ENCODE measurements around the gene MTHFSD. TPM values are rescaled to one million over a fixed set of nuclear protein-coding genes. Genes with fewer than 3 reads are reported as not detected.

Gene MTHFSD
- total and polyA plus RNA-seq, 10 of the 15 experiments (the other 5 are each of a cell fraction or from before 2014, with no cell fraction given): 2.2 to 24.5 (median 18.1) TPM

- no peak for TF ChIP-seq IRF5 (IDR thresholded peaks at IDR 0.05; ENCODE audit: borderline replicate concordance)
- TF ChIP-seq, protein P1, sequence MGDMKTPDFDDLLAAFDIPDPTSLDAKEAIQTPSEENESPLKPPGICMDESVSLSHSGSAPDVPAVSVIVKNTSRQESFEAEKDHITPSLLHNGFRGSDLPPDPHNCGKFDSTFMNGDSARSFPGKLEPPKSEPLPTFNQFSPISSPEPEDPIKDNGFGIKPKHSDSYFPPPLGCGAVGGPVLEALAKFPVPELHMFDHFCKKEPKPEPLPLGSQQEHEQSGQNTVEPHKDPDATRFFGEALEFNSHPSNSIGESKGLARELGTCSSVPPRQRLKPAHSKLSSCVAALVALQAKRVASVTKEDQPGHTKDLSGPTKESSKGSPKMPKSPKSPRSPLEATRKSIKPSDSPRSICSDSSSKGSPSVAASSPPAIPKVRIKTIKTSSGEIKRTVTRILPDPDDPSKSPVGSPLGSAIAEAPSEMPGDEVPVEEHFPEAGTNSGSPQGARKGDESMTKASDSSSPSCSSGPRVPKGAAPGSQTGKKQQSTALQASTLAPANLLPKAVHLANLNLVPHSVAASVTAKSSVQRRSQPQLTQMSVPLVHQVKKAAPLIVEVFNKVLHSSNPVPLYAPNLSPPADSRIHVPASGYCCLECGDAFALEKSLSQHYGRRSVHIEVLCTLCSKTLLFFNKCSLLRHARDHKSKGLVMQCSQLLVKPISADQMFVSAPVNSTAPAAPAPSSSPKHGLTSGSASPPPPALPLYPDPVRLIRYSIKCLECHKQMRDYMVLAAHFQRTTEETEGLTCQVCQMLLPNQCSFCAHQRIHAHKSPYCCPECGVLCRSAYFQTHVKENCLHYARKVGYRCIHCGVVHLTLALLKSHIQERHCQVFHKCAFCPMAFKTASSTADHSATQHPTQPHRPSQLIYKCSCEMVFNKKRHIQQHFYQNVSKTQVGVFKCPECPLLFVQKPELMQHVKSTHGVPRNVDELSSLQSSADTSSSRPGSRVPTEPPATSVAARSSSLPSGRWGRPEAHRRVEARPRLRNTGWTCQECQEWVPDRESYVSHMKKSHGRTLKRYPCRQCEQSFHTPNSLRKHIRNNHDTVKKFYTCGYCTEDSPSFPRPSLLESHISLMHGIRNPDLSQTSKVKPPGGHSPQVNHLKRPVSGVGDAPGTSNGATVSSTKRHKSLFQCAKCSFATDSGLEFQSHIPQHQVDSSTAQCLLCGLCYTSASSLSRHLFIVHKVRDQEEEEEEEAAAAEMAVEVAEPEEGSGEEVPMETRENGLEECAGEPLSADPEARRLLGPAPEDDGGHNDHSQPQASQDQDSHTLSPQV (IDR thresholded peaks at IDR 0.05): no peak
- no peak for TF ChIP-seq CBFB (IDR thresholded peaks at IDR 0.05; ENCODE audit: low read depth)
- no peak for TF ChIP-seq NR2C1 (IDR thresholded peaks at IDR 0.05)
- no peak for TF ChIP-seq ZBED1 (IDR thresholded peaks at IDR 0.05; ENCODE audit: borderline replicate concordance)
These were observed 30.0 kb upstream of the MTHFSD start (continued) for GRCh38 chr16:86584726-86585721.

All from GM12878 (cell line).